HG02981 (cell line): Measurements from ENCODE around the gene DDX20.
"Not testable (repeated sequence)": the region's sequence is repeated elsewhere in the genome, so short reads cannot be mapped to it uniquely, and the experiment has no call there.

Experiments used
- ATAC-seq: cut with Tn5 transposase; IDR thresholded peaks from one replicate; pipeline ENCODE4 v1.9.1; 2021; ENCODE audit warnings: mild to moderate bottlenecking, moderate library complexity; ENCODE audit not compliant: unreplicated experiment

Gene DDX20

DNA sequence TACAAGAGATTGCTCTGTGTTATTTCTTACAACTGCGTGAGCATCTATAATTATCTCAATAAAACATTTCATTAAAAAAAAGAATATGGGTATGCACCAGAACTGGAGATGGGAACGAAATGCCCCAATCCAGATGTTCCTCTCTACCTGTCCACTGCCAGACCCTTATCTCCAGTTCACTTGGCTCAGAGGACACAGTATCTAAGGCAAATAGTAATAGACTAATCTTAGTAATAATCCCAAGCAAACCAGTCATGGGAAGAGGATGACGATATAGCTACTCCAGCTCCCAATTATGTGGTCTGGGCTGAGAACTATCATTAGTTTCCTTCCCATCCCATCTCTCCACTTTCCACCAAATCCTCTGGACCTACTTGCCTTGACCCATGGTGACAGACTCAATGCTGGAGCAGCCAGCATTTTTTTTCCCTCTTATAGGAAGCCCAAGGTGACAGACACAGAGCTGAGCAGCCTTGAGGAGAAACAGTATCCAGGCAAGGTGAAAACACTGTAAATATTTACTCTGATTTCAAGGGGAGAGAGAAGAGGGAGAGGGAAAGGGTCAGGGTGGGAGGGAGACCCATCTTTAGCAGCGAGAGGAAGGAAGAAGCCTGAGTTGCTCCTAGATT, 28.7 kb downstream of the DDX20 start:
- no peak for ATAC-seq

DNA sequence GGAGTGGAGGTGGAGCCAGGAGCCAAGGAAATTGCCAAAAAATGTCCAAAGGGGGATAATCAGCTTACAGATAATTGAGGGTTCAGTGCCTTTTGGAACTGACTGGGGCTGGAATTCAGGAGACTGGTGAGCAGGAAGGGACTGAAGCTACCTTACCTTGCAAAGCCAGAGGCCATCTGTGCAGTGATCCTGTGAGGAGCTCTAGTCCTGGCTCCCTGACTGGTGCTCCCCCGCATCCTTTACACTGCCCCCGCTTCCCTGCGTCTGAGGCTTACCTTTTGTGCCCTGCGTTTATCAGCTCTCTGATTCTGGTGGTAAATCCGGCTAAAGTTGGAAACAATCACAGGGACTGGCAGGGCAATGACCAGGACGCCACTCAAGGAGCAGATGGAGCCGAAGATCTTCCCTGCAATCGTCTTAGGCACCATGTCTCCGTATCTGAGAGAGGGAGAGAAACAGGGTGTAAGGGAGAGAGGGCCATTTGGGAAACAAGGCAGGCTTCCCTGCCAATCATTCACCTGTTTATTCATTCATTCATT, 31.0 kb downstream of the DDX20 start:
- ATAC-seq, result no peak

- no peak for ATAC-seq
Observed at GRCh38 chr1:111789142-111789541, 33.4 kb downstream of the DDX20 start.

- no peak for ATAC-seq
Observed at GRCh38 chr1:111789666-111790316, 34.1 kb downstream of the DDX20 start.

DNA sequence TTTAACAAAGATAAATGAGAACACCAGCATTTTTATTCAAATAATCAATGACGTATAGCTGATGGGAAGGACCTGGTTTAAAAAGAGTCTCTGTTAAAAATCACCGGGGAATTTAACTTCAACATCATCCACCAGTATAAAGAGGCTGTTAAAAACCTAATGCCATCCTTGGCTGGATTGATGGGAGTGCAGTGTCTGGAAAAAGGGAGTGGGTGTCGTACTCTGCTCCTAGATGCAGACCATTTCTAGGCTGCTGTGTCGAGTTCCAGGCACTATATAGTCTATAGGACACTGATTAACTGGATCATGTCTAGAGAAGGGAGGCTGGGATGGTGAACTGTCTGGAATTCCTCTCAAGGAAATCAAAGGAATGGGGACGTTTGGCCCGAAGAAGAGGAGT, 36.1 kb downstream of the DDX20 start:
- ATAC-seq, result no peak

DNA sequence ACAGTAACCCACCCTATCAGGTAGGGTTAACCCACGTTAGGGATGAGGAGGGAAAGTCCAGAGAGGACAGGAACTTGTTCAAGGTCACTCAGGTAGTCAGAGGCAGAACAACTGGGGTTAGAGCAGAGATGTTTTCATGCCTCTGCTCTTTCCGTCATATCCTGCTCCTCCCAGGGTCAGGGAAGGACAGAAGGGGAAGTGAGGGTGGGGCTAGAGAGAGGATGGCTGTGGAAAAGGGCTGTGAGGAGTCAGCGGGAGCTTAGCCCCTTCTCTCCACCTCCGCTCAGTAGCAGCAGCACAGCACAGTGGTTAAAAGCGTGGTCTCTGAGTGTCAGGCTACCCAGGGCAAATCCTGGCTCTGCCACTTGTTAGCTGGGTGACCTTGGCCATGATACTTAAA, 36.5 kb downstream of the DDX20 start:
- ATAC-seq, result no peak

DNA sequence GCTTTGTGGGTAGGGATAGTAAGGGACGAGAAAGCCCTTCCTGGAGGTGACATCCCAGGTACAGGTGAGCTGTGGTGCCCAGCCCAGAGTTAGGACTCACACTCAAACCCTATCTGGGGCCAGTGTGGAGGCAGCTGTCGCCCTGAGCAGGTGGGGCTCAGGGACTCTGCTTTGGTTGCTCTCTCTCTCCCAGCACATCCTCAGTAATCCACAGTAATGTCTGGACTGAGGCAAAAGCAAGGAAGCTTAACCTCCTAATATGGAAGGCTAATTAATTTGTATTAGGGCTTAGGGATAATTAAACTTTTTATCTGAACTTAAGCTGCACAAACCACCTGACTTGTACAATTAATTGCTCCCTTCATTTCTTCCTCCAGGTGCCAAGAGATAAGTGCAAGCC, 38.2 kb downstream of the DDX20 start:
- ATAC-seq, result no peak

DNA sequence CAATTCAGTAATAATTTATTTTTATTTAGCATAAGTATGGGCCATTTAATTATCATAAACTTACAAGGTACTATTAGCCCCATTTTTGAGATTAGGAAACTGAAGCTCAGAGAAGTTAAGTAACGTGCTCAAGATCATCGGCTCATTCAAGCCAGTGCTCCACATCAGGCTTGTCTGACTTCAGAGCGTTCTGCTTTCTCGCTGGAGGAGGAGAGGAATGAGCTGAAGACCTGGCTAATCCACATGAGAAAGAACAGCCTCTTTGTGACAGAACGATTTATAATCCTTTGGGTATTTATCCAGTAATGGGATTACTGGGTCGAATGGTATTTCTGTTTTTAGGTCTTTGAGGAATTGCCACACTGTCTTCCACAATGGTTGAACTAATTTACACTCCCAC, 39.7 kb downstream of the DDX20 start:
- ATAC-seq, result no peak

- ATAC-seq, result no peak
Observed at GRCh38 chr1:111798580-111798979, 42.9 kb downstream of the DDX20 start.

DNA sequence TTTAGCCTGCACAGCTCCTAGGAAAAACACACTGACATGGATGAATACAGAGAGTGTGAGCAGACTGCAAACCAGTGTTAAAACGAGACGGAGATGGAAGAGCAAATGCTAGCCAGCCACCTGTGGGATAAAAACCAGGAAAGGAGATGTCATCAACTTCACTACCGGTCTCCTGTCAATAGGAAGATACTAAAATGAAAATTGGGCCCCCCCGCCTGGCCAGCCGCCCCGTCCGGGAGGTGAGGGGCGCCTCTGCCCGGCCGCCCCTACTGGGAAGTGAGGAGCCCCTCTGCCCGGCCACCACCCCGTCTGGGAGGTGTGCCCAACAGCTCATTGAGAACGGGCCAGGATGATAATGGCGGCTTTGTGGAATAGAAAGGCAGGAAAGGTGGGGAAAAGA, 44.0 kb downstream of the DDX20 start:
- ATAC-seq, result not testable (repeated sequence)

GRCh38 chr1:111801071-111801850, 45.6 kb downstream of the DDX20 start:
- ATAC-seq, result no peak

GRCh38 chr1:111802110-111802509, 46.4 kb downstream of the DDX20 start:
- no peak for ATAC-seq

DNA sequence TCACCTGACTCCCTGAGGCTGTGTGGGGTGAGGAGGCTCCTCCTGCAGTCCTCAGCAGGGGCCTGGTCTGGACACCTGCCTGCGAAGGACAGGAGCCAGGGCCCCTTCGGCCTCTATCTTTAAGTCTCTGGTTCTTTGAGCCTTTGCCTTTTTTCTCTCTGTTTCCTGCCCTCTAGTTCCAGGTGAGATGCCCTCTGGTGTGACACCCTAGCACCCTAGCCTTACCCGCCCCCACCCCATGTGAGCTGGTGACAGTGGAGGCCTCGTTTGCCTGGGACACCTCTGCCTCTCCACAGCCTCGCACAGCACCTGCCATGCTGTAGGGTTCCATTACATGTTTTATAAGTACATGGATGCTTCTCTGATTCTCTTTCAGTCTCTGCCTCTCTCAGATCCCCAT, 47.3 kb downstream of the DDX20 start:
- ATAC-seq, result no peak

DNA sequence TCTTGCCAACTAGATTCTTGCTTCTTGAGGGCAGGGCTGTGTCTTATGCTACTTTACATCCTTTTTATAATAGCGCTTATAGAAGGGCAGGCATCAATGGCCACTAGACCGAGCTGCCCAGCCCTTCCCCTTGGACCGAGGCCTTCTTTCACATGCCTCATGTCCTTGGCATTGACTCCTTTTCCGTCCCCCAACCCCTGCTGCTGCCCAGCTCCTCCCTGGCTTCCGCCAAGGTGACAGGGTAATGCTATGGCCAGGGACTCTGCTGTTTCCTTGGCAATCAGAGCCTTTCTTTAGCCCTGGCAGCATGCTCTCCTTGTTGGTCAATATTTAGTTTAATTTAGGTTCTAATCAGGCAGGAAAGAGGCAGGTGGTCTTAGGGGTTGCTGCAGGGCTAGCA, 48.2 kb downstream of the DDX20 start:
- no peak for ATAC-seq

DNA sequence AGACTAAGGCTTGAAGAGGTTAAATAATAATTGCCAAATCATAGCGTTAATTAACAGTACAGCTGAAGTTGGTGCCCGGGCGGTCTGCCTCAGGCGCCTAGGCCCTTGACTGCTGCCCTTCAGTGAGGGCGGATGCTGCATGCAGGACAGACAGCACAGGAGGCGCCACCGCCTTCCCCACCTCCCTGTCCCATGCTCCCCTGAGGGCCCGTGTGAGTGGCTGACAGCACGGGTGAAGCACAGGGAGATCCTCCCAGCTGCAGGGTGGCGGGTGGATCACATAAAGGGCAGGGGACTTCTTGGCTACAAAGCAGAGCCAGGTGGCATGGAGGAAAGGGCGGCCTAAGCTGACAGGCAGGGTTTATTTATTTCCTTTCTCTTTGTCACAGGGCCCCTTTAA, 49.1 kb downstream of the DDX20 start:
- ATAC-seq, result no peak

DNA sequence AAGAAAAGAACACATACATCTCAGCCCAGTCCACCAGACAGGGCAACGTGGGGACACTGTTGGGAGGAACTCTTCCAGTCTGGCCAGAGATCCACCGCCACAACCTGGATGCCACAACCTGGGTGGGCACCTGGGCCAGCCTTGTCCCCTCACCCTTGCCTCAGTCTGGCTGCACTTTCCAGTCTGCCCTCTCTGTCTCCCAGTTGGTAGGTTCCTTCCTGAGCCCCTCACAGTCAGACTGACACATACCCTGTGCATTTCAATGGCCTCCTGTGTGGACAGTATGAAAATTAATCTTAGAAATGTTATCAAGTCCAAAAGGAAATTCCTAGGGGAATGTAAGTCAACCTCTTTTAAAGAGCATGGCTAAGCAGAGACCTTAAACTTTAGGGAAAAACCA, 49.5 kb downstream of the DDX20 start:
- no peak for ATAC-seq

GRCh38 chr1:111811891-111812290, 56.2 kb downstream of the DDX20 start:
- no peak for ATAC-seq

DNA sequence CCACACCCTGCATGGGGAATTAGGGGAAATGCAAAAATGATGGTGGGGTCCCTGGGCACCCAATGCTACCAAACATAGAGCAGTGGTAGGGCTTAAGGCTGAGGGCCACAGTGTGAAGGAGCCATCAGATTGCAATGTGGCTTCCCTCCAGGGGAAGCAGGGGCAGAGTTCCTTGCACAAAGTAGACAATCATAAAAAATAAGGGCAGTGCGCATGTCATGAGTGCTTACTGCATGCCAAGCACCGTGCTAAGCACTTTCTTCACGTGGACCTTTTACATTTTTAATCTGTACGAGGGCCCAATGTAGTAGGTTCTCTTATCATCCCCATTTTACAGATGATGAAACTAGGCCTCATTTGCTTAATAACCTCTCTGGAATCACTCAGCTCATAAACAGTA, 56.6 kb downstream of the DDX20 start:
- ATAC-seq, result no peak

- no peak for ATAC-seq
Observed at GRCh38 chr1:111813440-111814304, 58.0 kb downstream of the DDX20 start.

DNA sequence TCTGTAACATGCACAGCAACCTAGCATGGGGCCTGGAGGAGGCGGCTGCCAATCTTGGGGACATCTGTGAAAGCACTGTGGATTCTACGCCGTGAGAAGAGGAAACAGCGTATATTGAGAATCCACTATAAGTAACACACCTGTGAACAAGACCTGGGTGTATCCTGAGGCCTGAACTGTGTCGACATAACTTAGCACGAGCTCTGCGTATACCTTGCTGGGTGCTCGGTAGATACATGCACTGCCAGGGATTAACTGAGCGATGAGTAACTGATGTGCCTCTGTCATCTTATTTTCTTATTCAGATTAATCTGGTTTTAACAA, 58.6 kb downstream of the DDX20 start:
- ATAC-seq, result no peak

GRCh38 chr1:111814642-111815041, 58.9 kb downstream of the DDX20 start:
- ATAC-seq, result no peak
